PFSK-1 (cell line): Measurements from ENCODE around the gene CCM2L.

Source experiments
- FOXP2 ChIP-seq: optimal IDR thresholded peaks from 2 replicates; pipeline ENCODE3; 2011; ENCODE audit warnings: borderline replicate concordance, control low read depth, inconsistent platforms; ENCODE audit not compliant: insufficient read depth; ENCODE audit errors: extremely low read length, extremely low read depth
- POLR2AphosphoS5 ChIP-seq: IDR thresholded peaks from 2 replicates; pipeline ENCODE4 v1.6.1; 2012; ENCODE audit warnings: low read depth, mild to moderate bottlenecking, control low read depth, low read length, moderate library complexity
- SIN3A ChIP-seq: IDR thresholded peaks from 2 replicates; pipeline ENCODE4 v1.6.1; 2012; ENCODE audit warnings: mild to moderate bottlenecking, low read length, moderate library complexity, borderline replicate concordance; ENCODE audit not compliant: insufficient read depth
- TAF1 ChIP-seq: IDR thresholded peaks from 2 replicates; pipeline ENCODE4 v1.6.1; 2012; ENCODE audit warnings: low read length, control low read depth, borderline replicate concordance; ENCODE audit not compliant: insufficient read depth
- TF ChIP-seq, protein P1 (sequence below), 2 experiments: IDR thresholded peaks; 2 replicates each; pipeline versions ENCODE4 v1.6.1 to v1.8.0; 2011 to 2012; ENCODE audit warnings: low read depth in 2 of 2, low read length in 2 of 2, control low read depth in 1 of 2, inconsistent platforms in 1 of 2, mild to moderate bottlenecking in 1 of 2, moderate library complexity in 1 of 2; ENCODE audit not compliant: insufficient read depth in 1 of 2

The CCM2L gene

DNA sequence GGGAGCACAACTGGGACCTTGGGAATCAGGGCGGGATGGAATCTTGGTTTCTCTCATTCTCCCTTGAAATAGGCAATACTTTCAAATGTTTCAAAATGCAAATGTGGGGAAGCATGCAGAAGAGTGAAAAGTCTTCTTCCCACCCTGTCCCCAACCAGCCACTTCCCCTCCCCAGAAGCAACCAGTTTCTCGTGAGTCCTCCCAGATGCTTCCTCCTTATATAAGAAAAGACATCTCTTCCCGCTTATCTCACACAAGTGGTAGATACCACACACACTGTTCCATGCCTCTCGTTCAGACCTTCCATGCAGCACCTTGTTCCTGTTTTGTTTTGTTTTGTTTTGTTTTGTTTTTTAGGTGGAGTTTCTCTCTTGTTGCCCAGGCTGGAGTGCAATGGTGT lies 67.0 kb downstream of the CCM2L start:
- TF ChIP-seq TAF1, result no peak
- TF ChIP-seq SIN3A, result no peak

DNA sequence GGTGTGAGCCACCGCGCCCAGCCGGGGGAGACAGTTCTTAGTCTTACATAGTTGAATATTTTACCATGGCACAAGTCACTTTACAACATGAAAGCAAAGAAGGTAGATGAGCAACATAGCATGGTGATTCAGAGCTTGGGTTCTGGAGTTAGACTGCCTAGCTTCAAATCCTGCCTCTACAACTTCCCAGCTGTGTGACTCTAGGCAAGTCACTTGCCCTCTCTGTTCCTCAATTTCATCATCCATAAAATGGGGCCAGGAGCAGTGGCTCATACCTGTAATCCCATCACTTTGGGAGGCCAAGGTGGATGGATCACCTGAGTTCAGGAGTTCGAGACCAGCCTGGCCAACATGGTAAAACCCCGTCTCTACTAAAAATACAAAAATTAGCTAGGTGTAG lies 68.1 kb downstream of the CCM2L start:
- TF ChIP-seq, protein P1, sequence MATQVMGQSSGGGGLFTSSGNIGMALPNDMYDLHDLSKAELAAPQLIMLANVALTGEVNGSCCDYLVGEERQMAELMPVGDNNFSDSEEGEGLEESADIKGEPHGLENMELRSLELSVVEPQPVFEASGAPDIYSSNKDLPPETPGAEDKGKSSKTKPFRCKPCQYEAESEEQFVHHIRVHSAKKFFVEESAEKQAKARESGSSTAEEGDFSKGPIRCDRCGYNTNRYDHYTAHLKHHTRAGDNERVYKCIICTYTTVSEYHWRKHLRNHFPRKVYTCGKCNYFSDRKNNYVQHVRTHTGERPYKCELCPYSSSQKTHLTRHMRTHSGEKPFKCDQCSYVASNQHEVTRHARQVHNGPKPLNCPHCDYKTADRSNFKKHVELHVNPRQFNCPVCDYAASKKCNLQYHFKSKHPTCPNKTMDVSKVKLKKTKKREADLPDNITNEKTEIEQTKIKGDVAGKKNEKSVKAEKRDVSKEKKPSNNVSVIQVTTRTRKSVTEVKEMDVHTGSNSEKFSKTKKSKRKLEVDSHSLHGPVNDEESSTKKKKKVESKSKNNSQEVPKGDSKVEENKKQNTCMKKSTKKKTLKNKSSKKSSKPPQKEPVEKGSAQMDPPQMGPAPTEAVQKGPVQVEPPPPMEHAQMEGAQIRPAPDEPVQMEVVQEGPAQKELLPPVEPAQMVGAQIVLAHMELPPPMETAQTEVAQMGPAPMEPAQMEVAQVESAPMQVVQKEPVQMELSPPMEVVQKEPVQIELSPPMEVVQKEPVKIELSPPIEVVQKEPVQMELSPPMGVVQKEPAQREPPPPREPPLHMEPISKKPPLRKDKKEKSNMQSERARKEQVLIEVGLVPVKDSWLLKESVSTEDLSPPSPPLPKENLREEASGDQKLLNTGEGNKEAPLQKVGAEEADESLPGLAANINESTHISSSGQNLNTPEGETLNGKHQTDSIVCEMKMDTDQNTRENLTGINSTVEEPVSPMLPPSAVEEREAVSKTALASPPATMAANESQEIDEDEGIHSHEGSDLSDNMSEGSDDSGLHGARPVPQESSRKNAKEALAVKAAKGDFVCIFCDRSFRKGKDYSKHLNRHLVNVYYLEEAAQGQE (IDR thresholded peaks at IDR 0.05; ENCODE audit: insufficient read depth in 1 of 2, low read depth in 2 of 2, low read length in 2 of 2), result no peak
- TF ChIP-seq POLR2AphosphoS5 (no peak), SIN3A (no peak), FOXP2 (no peak), TAF1 (no peak)

DNA sequence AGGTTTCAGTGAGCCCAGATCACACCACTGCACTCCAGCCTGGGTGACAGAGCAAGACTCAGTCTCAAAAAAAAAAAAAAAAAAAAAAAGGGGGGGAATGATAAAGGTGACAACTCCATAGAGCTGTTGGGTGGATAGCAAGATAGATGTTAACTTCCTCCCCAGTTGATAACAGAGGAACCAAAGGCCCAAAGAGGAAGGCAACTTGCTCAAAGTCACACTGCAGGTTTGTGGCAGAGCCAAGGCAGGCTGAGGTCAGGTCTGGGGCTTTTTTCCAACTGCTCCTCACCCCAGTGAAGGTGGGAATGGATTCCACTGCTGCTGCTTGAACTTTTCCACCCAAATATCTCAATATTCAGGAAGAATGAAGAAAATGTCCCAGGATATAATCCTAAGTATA lies 68.6 kb downstream of the CCM2L start:
- TF ChIP-seq SIN3A, result no peak
- no peak for TF ChIP-seq TAF1
- TF ChIP-seq, protein P1 (IDR thresholded peaks at IDR 0.05; ENCODE audit: insufficient read depth in 1 of 2, low read depth in 2 of 2, low read length in 2 of 2), result no peak
- no peak for TF ChIP-seq POLR2AphosphoS5
- TF ChIP-seq FOXP2, result no peak

DNA sequence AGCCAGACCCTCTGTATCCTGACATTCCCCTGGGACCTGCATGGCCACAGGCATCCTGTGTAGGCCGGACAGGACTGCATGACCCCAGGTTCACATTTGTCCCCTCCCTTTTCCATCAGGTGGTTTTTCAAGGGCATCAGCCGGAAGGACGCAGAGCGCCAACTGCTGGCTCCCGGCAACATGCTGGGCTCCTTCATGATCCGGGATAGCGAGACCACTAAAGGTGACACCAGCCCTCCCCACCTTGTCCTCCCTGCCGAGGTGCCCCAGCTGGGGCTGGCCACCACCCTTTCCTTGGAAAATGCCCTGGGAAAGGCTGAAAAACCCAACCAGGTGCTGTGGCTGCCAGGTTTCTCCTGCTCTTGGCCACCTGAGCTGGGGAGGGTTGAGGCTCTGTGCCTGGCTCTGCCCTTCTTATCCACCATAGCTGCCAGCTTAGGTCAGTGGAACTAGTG lies 69.4 kb downstream of the CCM2L start:
- TF ChIP-seq, protein P1 (IDR thresholded peaks at IDR 0.05; ENCODE audit: insufficient read depth in 1 of 2, low read depth in 2 of 2, low read length in 2 of 2), result no peak
- no peak for TF ChIP-seq SIN3A
- TF ChIP-seq TAF1, result no peak
- no peak for TF ChIP-seq FOXP2
- TF ChIP-seq POLR2AphosphoS5, result no peak

DNA sequence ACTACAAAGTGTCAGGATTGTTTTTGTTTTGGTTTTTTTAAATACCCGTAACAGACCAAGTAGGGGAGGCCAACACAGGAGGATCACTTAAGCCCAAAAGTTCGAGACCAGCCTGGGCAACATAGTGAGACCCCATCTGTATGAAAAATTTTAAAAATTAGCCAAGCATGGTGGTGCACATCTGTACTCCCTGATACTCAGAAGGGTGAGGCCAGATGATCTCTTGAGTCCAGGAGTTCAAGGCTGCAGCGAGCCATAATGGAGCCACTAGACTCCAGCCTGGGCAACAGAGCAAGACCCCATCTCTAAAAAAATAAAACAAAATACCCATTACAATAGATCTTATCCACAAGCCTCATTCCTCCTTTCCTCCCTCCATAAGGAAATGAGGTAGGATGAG lies 70.5 kb downstream of the CCM2L start:
- no peak for TF ChIP-seq TAF1
- no peak for TF ChIP-seq POLR2AphosphoS5
- TF ChIP-seq FOXP2, result no peak
- TF ChIP-seq, protein P1 (IDR thresholded peaks at IDR 0.05; ENCODE audit: insufficient read depth in 1 of 2, low read depth in 2 of 2, low read length in 2 of 2), result no peak
